ENCODE measurements around the gene PHRF1. TPM values are rescaled to one million over a fixed set of nuclear protein-coding genes. Genes with fewer than 3 reads are reported as not detected.

PHRF1 gene
- total RNA-seq, 2 donors from 2014 or later, result 20.8 to 55.2 TPM

- no peak for TF ChIP-seq CTCF (IDR thresholded peaks at IDR 0.05)
- no peak for TF ChIP-seq POLR2A (IDR thresholded peaks at IDR 0.05)
- no peak for TF ChIP-seq POLR2AphosphoS5 (IDR thresholded peaks at IDR 0.05)
- no peak overlapping the region for H3K27ac ChIP-seq
- H3K36me3 ChIP-seq, result no peaks in the 10 kb centered on the region
- H3K9me3 ChIP-seq, result no peaks in the 10 kb centered on the region
- DNase-seq (ENCODE audit: low spot score), result no peak
- intact Hi-C loops (cut with DNase I), result no loop called here
- 81% methylated on average over 15 of the region's 23 CpGs for WGBS
- H3K4me3 ChIP-seq, result no peak overlapping the region
- H3K27me3 ChIP-seq (replicated peaks; ENCODE audit: insufficient read depth), result no peaks in the 10 kb centered on the region
- peaks cover 14% of the 10 kb centered on the region for H3K4me1 ChIP-seq (replicated peaks)
Observed at GRCh38 chr11:540583-541432, 35.5 kb upstream of the PHRF1 start.

GRCh38 chr11:541433-541885 is 34.8 kb upstream of the PHRF1 start:
- Histone ChIP-seq H3K9me3 (no peaks in the 10 kb centered on the region), H3K27ac (no peak overlapping the region), H3K4me1 (replicated peaks) (peaks cover 14% of the 10 kb centered on the region), H3K27me3 (replicated peaks; ENCODE audit: insufficient read depth) (no peaks in the 10 kb centered on the region), H3K4me3 (no peak overlapping the region), H3K36me3 (no peaks in the 10 kb centered on the region)
- intact Hi-C loops (cut with DNase I), result no loop called here
- WGBS, result 84% methylated on average over 7 of the region's 20 CpGs
- no peak for DNase-seq (ENCODE audit: low spot score)
- TF ChIP-seq CTCF (IDR thresholded peaks at IDR 0.05) (no peak), POLR2A (IDR thresholded peaks at IDR 0.05) (no peak), POLR2AphosphoS5 (IDR thresholded peaks at IDR 0.05) (no peak)

GRCh38 chr11:544817-545166 is 31.5 kb upstream of the PHRF1 start:
- Histone ChIP-seq H3K36me3 (no peaks in the 10 kb centered on the region), H3K27me3 (replicated peaks; ENCODE audit: insufficient read depth) (no peaks in the 10 kb centered on the region), H3K4me1 (replicated peaks) (no peaks in the 10 kb centered on the region), H3K27ac (no peak overlapping the region), H3K9me3 (no peaks in the 10 kb centered on the region), H3K4me3 (no peak overlapping the region)
- 96% methylated on average over 5 of the region's 5 CpGs for WGBS
- TF ChIP-seq CTCF (IDR thresholded peaks at IDR 0.05) (no peak), POLR2A (IDR thresholded peaks at IDR 0.05) (no peak), POLR2AphosphoS5 (IDR thresholded peaks at IDR 0.05) (no peak)
- intact Hi-C loops (cut with DNase I), result no loop called here
- no peak for DNase-seq (ENCODE audit: low spot score)

GRCh38 chr11:545171-545570 is 31.1 kb upstream of the PHRF1 start:
- Histone ChIP-seq H3K9me3 (no peaks in the 10 kb centered on the region), H3K4me1 (replicated peaks) (no peaks in the 10 kb centered on the region), H3K36me3 (no peaks in the 10 kb centered on the region), H3K27me3 (replicated peaks; ENCODE audit: insufficient read depth) (no peaks in the 10 kb centered on the region), H3K4me3 (no peak overlapping the region), H3K27ac (no peak overlapping the region)
- WGBS, result 85% methylated on average over 11 of the region's 11 CpGs
- TF ChIP-seq CTCF (IDR thresholded peaks at IDR 0.05), result no peak
- TF ChIP-seq POLR2A (IDR thresholded peaks at IDR 0.05), result no peak
- no peak for TF ChIP-seq POLR2AphosphoS5 (IDR thresholded peaks at IDR 0.05)
- no peak for DNase-seq (ENCODE audit: low spot score)
- intact Hi-C loops (cut with DNase I), result no loop called here

All from prostate gland (tissue), 2 donors.